ENCODE results near the gene SMIM45.
A peak's percentile ranks its signal among the peaks of the same experiment; 100 is the strongest.
"Not testable (repeated sequence)": the region's sequence is repeated elsewhere in the genome, so short reads cannot be mapped to it uniquely, and the experiment has no call there.

Gene SMIM45

GRCh38 chr22:41948142-41948541 lies 3.8 kb upstream of the SMIM45 start:
- no peaks in the 10 kb centered on the region for H3K4me1 ChIP-seq
- H3K27ac ChIP-seq = no peak overlapping the region
- no peak overlapping the region for H3K4me2 ChIP-seq (ENCODE audit: low read length)
- H3K36me3 ChIP-seq (ENCODE audit: control insufficient read depth, insufficient read depth, low read length) = no peaks in the 10 kb centered on the region
- no peak overlapping the region for H3K4me3 ChIP-seq (ENCODE audit: low read depth, low read length)
- H3K79me2 ChIP-seq = no peaks in the 10 kb centered on the region
- no peak overlapping the region for H3K9ac ChIP-seq
- H3K9me3 ChIP-seq (ENCODE audit: control insufficient read depth, low read length) = no peaks in the 10 kb centered on the region
- no peak overlapping the region for H2AFZ ChIP-seq
- TF ChIP-seq, protein P1, sequence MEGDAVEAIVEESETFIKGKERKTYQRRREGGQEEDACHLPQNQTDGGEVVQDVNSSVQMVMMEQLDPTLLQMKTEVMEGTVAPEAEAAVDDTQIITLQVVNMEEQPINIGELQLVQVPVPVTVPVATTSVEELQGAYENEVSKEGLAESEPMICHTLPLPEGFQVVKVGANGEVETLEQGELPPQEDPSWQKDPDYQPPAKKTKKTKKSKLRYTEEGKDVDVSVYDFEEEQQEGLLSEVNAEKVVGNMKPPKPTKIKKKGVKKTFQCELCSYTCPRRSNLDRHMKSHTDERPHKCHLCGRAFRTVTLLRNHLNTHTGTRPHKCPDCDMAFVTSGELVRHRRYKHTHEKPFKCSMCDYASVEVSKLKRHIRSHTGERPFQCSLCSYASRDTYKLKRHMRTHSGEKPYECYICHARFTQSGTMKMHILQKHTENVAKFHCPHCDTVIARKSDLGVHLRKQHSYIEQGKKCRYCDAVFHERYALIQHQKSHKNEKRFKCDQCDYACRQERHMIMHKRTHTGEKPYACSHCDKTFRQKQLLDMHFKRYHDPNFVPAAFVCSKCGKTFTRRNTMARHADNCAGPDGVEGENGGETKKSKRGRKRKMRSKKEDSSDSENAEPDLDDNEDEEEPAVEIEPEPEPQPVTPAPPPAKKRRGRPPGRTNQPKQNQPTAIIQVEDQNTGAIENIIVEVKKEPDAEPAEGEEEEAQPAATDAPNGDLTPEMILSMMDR (IDR thresholded peaks at IDR 0.05) = no peak
- no peaks in the 10 kb centered on the region for H3K27me3 ChIP-seq (ENCODE audit: control insufficient read depth, insufficient read depth, low read length)

DNA sequence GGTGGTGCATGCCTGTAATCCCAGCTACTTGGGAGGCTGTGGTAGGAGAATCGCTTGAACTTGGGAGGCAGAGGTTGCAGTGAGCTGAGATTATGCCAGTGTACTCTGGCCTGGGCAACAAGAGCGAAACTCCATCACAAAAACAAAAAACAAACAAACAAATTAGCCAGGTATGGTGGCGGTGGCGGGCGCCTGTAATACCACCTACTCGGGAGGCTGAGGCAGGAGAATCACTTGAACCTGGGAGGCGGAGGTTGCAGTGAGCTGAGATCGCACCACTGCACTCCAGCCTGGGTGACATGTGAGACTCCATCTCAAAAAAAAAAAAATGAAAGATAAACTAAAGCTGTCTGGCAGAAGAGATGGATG lies 3.0 kb upstream of the SMIM45 start:
- H3K9ac ChIP-seq; H3K27ac ChIP-seq; H3K36me3 ChIP-seq (ENCODE audit: control insufficient read depth, insufficient read depth, low read length); H3K27me3 ChIP-seq (ENCODE audit: control insufficient read depth, insufficient read depth, low read length); H3K79me2 ChIP-seq; H3K4me1 ChIP-seq; H3K4me3 ChIP-seq (ENCODE audit: low read depth, low read length); H3K9me3 ChIP-seq (ENCODE audit: control insufficient read depth, low read length); H2AFZ ChIP-seq; H3K4me2 ChIP-seq (ENCODE audit: low read length): not testable (repeated sequence)

GRCh38 chr22:41949297-41949965 lies 2.5 kb upstream of the SMIM45 start:
- H3K4me3 ChIP-seq (ENCODE audit: low read depth, low read length) = no peak overlapping the region
- H3K79me2 ChIP-seq = no peaks in the 10 kb centered on the region
- H3K9me3 ChIP-seq (ENCODE audit: control insufficient read depth, low read length) = no peaks in the 10 kb centered on the region
- H3K4me2 ChIP-seq (ENCODE audit: low read length) = no peak overlapping the region
- no peak overlapping the region for H3K9ac ChIP-seq
- no peak overlapping the region for H3K27ac ChIP-seq
- no peaks in the 10 kb centered on the region for H3K4me1 ChIP-seq
- TF ChIP-seq, protein P1 (IDR thresholded peaks at IDR 0.05) = no peak
- H3K36me3 ChIP-seq (ENCODE audit: control insufficient read depth, insufficient read depth, low read length) = no peaks in the 10 kb centered on the region
- H2AFZ ChIP-seq = no peak overlapping the region
- no peaks in the 10 kb centered on the region for H3K27me3 ChIP-seq (ENCODE audit: control insufficient read depth, insufficient read depth, low read length)

DNA sequence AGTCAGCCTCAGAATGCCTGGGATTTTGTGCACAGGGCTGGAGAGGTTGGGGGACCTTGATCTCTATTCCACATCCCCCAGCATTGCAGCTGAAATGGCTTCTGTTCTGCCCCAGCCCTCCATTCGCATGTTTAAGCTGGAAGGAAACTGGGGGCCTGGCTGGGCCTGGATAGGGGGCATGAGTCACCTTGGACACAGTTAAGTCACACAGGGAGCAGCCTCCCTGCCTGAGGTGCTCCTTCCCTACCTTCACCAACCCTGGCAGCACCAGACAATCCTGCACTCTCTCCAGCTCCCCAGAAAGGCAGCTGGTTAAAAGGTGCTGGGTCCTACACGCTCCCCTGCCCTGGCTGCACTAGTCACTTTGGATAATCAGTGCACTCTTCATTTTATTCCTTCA lies 763 bp downstream of the SMIM45 start:
- TF ChIP-seq, protein P1 (IDR thresholded peaks at IDR 0.05) = no peak
- Histone ChIP-seq H3K4me3 (ENCODE audit: low read depth, low read length) (no peak overlapping the region), H3K36me3 (ENCODE audit: control insufficient read depth, insufficient read depth, low read length) (no peaks in the 10 kb centered on the region)

GRCh38 chr22:41957941-41958556 lies 6.1 kb downstream of the SMIM45 start:
- Histone ChIP-seq H3K9ac (no peak overlapping the region), H3K79me2 (no peaks in the 10 kb centered on the region), H3K36me3 (ENCODE audit: control insufficient read depth, insufficient read depth, low read length) (no peaks in the 10 kb centered on the region), H3K4me2 (ENCODE audit: low read length) (no peak overlapping the region), H3K4me3 (ENCODE audit: low read depth, low read length) (no peak overlapping the region), H3K4me1 (peaks cover 3% of the 10 kb centered on the region), H3K27ac (no peak overlapping the region), H3K9me3 (ENCODE audit: control insufficient read depth, low read length) (no peaks in the 10 kb centered on the region), H3K27me3 (ENCODE audit: control insufficient read depth, insufficient read depth, low read length) (no peaks in the 10 kb centered on the region), H2AFZ (peak overlapping the region; percentile 60)
- TF ChIP-seq, protein P1 (IDR thresholded peaks at IDR 0.05) = no peak

More for the DNA sequence above, 763 bp downstream of the SMIM45 start:
- H3K9ac ChIP-seq = no peak overlapping the region
- H3K4me1 ChIP-seq = no peaks in the 10 kb centered on the region
- no peak overlapping the region for H3K4me2 ChIP-seq (ENCODE audit: low read length)
- H3K27me3 ChIP-seq (ENCODE audit: control insufficient read depth, insufficient read depth, low read length) = no peaks in the 10 kb centered on the region
- no peaks in the 10 kb centered on the region for H3K79me2 ChIP-seq
- H3K27ac ChIP-seq = no peak overlapping the region
- no peaks in the 10 kb centered on the region for H3K9me3 ChIP-seq (ENCODE audit: control insufficient read depth, low read length)
- no peak overlapping the region for H2AFZ ChIP-seq

Data from parathyroid adenoma (tissue), 2 donors.